HCT116 (cell line): Measurements from ENCODE around the gene USP12. TPM values are rescaled to one million over a fixed set of nuclear protein-coding genes. Genes with fewer than 3 reads are reported as not detected.

Experiments used
- ATAC-seq: fragments of 200-7000 bp; cut with Tn5 transposase; 2 replicates; pipeline ENCODE4 v1.9.1; 2020; ENCODE audit warnings: mild to moderate bottlenecking, moderate library complexity
- BruUV-seq: library from RNA; stranded (reverse); fragments of 400-500 nt; replicated peaks from 2 replicates; lab custom pipeline; 2021; lab: Mats Ljungman, UMichigan
- CTCF ChIA-PET: fragments of 300-600 bp; sonication (Branson Sonifier 250); formaldehyde crosslinking; loops from one replicate; lab custom pipeline; 2021; ENCODE audit warnings: antibody characterized with exemption; lab: Charles Lee
- POLR2A ChIA-PET: fragments of 300-600, 350-600 bp; sonication (Branson Sonifier 250); formaldehyde crosslinking; loops from one replicate; lab custom pipeline; 2021; ENCODE audit warnings: antibody characterized with exemption; lab: Charles Lee
- RAD21 ChIA-PET, 2 experiments: fragments of 300-600 bp; sonication (Branson Sonifier 250); formaldehyde crosslinking; loops; one replicate each; lab custom pipeline; 2023; ENCODE audit warnings: low total read pairs in 2 of 2; ENCODE audit not compliant: uncharacterized antibody in 2 of 2, unreplicated experiment in 2 of 2, low non-redundant PET in 1 of 2; lab: Charles Lee
- DNase-seq: peaks from one replicate; pipeline ENCODE4 v3.0.0-alpha.2; 2010; ENCODE audit warnings: low read depth, low spot score
- H2AFZ ChIP-seq: fragments of 200-600 bp; shearing (Covaris generic), sonication (generic); 2 replicates; pipeline ENCODE4 v1.6.1; 2017; ENCODE audit warnings: low read depth, mixed run types, mixed read lengths, antibody characterized with exemption, low read length; ENCODE audit not compliant: poor library complexity, severe bottlenecking
- H3K27ac ChIP-seq: 2 replicates; pipeline ENCODE4 v1.5.1; 2012; ENCODE audit warnings: low read depth, low read length
- H3K27me3 ChIP-seq: fragments of 200-600 bp; sonication (generic); 2 replicates; pipeline ENCODE4 v1.6.1; 2016; ENCODE audit warnings: mixed run types, low read length, mixed read lengths; ENCODE audit not compliant: insufficient read depth
- H3K36me3 ChIP-seq, 2 experiments: fragments of 200-500 bp in 1 of 2; fragments of 200-600 bp in 1 of 2; sonication (Bioruptor generic) in 1 of 2; sonication (generic) in 1 of 2; 2 replicates each; pipeline versions ENCODE4 v1.5.1 to v1.6.1; 2014 to 2016; ENCODE audit warnings: low read length in 2 of 2, inconsistent platforms in 1 of 2, mixed read lengths in 1 of 2, mixed run types in 1 of 2; ENCODE audit not compliant: insufficient read depth in 2 of 2, control insufficient read depth in 1 of 2
- H3K4me1 ChIP-seq, 2 experiments: fragments of 200-600 bp in 1 of 2; sonication (generic) in 1 of 2; 2 replicates each; pipeline versions ENCODE4 v1.5.1 to v1.6.1; 2012 to 2017; ENCODE audit warnings: low read length in 2 of 2, inconsistent platforms in 1 of 2, mild to moderate bottlenecking in 1 of 2, mixed read lengths in 1 of 2, mixed run types in 1 of 2, moderate library complexity in 1 of 2; ENCODE audit not compliant: insufficient read depth in 2 of 2, control insufficient read depth in 1 of 2
- H3K4me2 ChIP-seq: fragments of 200-600 bp; sonication (generic); 2 replicates; pipeline ENCODE4 v1.6.1; 2017; ENCODE audit warnings: mixed run types, low read length, mixed read lengths
- H3K4me3 ChIP-seq, 2 experiments: fragments of 200-600 bp in 1 of 2; sonication (generic) in 1 of 2; replicated peaks in 1 of 2; 2 replicates each; pipeline ENCODE4 v1.5.1; 2011 to 2016; ENCODE audit warnings: low read length in 2 of 2, control low read depth in 1 of 2, low read depth in 1 of 2, mild to moderate bottlenecking in 1 of 2, mixed read lengths in 1 of 2, mixed run types in 1 of 2
- H3K79me2 ChIP-seq: fragments of 200-600 bp; sonication (generic); 2 replicates; pipeline ENCODE4 v1.6.1; 2017; ENCODE audit warnings: mild to moderate bottlenecking, mixed run types, low read length, moderate library complexity, mixed read lengths; ENCODE audit not compliant: insufficient read depth
- H3K9ac ChIP-seq: fragments of 200-600 bp; sonication (generic); 2 replicates; pipeline ENCODE4 v1.6.1; 2016; ENCODE audit warnings: low read length, mixed read lengths
- H3K9me2 ChIP-seq: fragments of 200-600 bp; sonication (generic), shearing (Covaris generic); 2 replicates; pipeline ENCODE4 v1.6.1; 2017; ENCODE audit warnings: mixed run types, mild to moderate bottlenecking, moderate library complexity; ENCODE audit not compliant: insufficient read depth
- H3K9me3 ChIP-seq, 2 experiments: fragments of 200-500 bp in 1 of 2; fragments of 200-600 bp in 1 of 2; sonication (Bioruptor generic) in 1 of 2; sonication (generic) in 1 of 2; 2 replicates each; pipeline ENCODE4 v1.6.1; 2014 to 2017; ENCODE audit warnings: low read length in 2 of 2, mixed read lengths in 2 of 2, inconsistent platforms in 1 of 2, low read depth in 1 of 2, mild to moderate bottlenecking in 1 of 2, mixed run types in 1 of 2, moderate library complexity in 1 of 2; ENCODE audit not compliant: control insufficient read depth in 1 of 2, insufficient read depth in 1 of 2
- H4K20me1 ChIP-seq: fragments of 200-600 bp; sonication (generic), shearing (Covaris generic); 2 replicates; pipeline ENCODE4 v1.6.1; 2017; ENCODE audit warnings: mixed run types, mild to moderate bottlenecking, moderate library complexity; ENCODE audit not compliant: insufficient read depth
- ATF3 ChIP-seq: IDR thresholded peaks from 2 replicates; pipeline ENCODE4 v1.6.1; 2012
- CEBPB ChIP-seq: IDR thresholded peaks from 2 replicates; pipeline ENCODE4 v1.6.1; 2012; ENCODE audit warnings: low read depth
- EGR1 ChIP-seq: IDR thresholded peaks from 2 replicates; pipeline ENCODE4 v1.6.1; 2012; ENCODE audit warnings: low read depth
- ELF1 ChIP-seq: IDR thresholded peaks from 2 replicates; pipeline ENCODE4 v1.6.1; 2012; ENCODE audit warnings: low read depth, borderline replicate concordance
- FOSL1 ChIP-seq: IDR thresholded peaks from 2 replicates; pipeline ENCODE4 v1.6.1; 2012; ENCODE audit warnings: low read depth
- JUND ChIP-seq: IDR thresholded peaks from 2 replicates; pipeline ENCODE4 v1.6.1; 2012
- MAX ChIP-seq: IDR thresholded peaks from 2 replicates; pipeline ENCODE4 v1.6.1; 2012
- POLR2A ChIP-seq: IDR thresholded peaks from 2 replicates; pipeline ENCODE4 v1.7.0; 2011; ENCODE audit warnings: borderline replicate concordance; ENCODE audit not compliant: insufficient read depth, insufficient read length; ENCODE audit errors: extremely low read depth
- POLR2AphosphoS5 ChIP-seq: IDR thresholded peaks from 2 replicates; pipeline ENCODE4 v1.6.1; 2011; ENCODE audit warnings: mild to moderate bottlenecking, low read depth, low read length, moderate library complexity
- SIN3A ChIP-seq: IDR thresholded peaks from 2 replicates; pipeline ENCODE4 v1.6.1; 2012; ENCODE audit warnings: low read depth
- SRF ChIP-seq: IDR thresholded peaks from 2 replicates; pipeline ENCODE4 v1.6.1; 2012; ENCODE audit warnings: low read depth
- TCF7L2 ChIP-seq: IDR thresholded peaks from 2 replicates; pipeline ENCODE4 v1.7.0; 2011; ENCODE audit warnings: borderline replicate concordance, inconsistent platforms; ENCODE audit not compliant: insufficient read depth, insufficient read length; ENCODE audit errors: extremely low read depth
- ZFX ChIP-seq: fragments of 450-650 bp; IDR thresholded peaks from 2 replicates; pipeline ENCODE4 v1.6.1; 2017
- ZNF274 ChIP-seq: fragments of 200-500 bp; sonication (Bioruptor generic); IDR thresholded peaks from 2 replicates; pipeline ENCODE4 v1.6.1; 2014; ENCODE audit warnings: mild to moderate bottlenecking, low read depth, low read length, inconsistent platforms
- intact Hi-C: fragments of 100-400 bp; cut with micrococcal nuclease; formaldehyde crosslinking; loops from 2 replicates; pipeline ENCODE4 v1.10.0; 2022
- total RNA-seq: library from RNA; stranded (reverse); gene quantifications from one replicate; pipeline ENCODE4 v1.2.1, GENCODE V29; 2021; ENCODE audit not compliant: unreplicated experiment
- TF ChIP-seq, protein P1 (sequence below): IDR thresholded peaks from 2 replicates; pipeline ENCODE4 v1.6.1; 2011; ENCODE audit warnings: mild to moderate bottlenecking, low read length, moderate library complexity; ENCODE audit not compliant: insufficient replicate concordance; ENCODE audit errors: extremely low read depth
- TF ChIP-seq, protein P2 (sequence below), 3 experiments: fragments of 200-600 bp in 1 of 3; sonication (generic) in 1 of 3; IDR thresholded peaks in 2 of 3; conservative IDR thresholded peaks in 1 of 3; 2 replicates each; pipeline ENCODE4 v1.5.1; 2012 to 2017; ENCODE audit warnings: low read depth in 2 of 3, low read length in 2 of 3, antibody characterized with exemption in 1 of 3, borderline replicate concordance in 1 of 3, control low read depth in 1 of 3, mild to moderate bottlenecking in 1 of 3, mixed read lengths in 1 of 3, mixed run types in 1 of 3, moderate library complexity in 1 of 3; ENCODE audit not compliant: insufficient read depth in 1 of 3

Gene USP12
- total RNA-seq, 1 experiment from 2014 or later = 28.3 TPM

- ATAC-seq (no peak), DNase-seq (no peak)
- BruUV-seq = no TSS peak
- Histone ChIP-seq H3K9me3 (no peaks in the 10 kb centered on the region), H3K27ac (no peak overlapping the region), H2AFZ (no peak overlapping the region), H3K27me3 (no peaks in the 10 kb centered on the region), H3K4me1 (no peaks in the 10 kb centered on the region), H4K20me1 (peaks cover 7% of the 10 kb centered on the region; the same call in 1 of the 2 replicates), H3K36me3 (no peaks in the 10 kb centered on the region; a peak in 1 of 4 replicates), H3K9ac (no peak overlapping the region), H3K9me2 (no peaks in the 10 kb centered on the region), H3K4me2 (no peak overlapping the region), H3K4me3 (no peak overlapping the region), H3K79me2 (peaks cover 100% of the 10 kb centered on the region)
- no peak for TF ChIP-seq ATF3
- ChIA-PET POLR2A (no interaction called here), RAD21 (no interaction called here), CTCF (no interaction called here)
- intact Hi-C loops = no loop called here
Observed at GRCh38 chr13:27161980-27162379, 9.6 kb downstream of the USP12 start.

DNA sequence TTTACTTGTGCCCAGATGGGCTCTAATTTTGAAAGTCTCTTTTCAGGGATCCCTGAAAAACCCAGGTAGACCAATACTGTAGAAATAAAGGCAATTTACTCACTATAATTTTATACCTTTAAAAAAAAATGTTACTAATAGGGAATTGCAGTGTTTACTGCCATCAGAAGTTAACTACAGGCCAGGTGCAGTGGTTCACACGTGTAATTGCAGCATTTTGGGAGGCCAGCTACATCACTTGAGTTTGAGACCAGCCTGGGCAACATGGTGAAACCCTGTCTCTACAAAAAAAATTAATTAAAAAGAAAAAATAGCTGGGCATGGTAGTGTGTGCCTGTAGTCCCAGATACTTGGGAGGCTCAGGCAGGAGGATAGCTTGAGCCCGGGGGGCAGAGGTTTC is 10.2 kb downstream of the USP12 start:
- intact Hi-C loops = no loop called here
- CTCF ChIA-PET = no interaction called here
- Histone ChIP-seq H3K4me2 (no peak overlapping the region), H3K9me2 (no peaks in the 10 kb centered on the region), H3K9me3 (no peaks in the 10 kb centered on the region), H3K9ac (no peak overlapping the region), H3K4me1 (no peaks in the 10 kb centered on the region), H4K20me1 (peaks cover 7% of the 10 kb centered on the region; the same call in 1 of the 2 replicates), H3K4me3 (no peak overlapping the region), H3K79me2 (peaks cover 100% of the 10 kb centered on the region), H3K36me3 (no peaks in the 10 kb centered on the region; a peak in 1 of 4 replicates), H2AFZ (no peak overlapping the region), H3K27ac (no peak overlapping the region), H3K27me3 (no peaks in the 10 kb centered on the region)
- no TSS peak for BruUV-seq
- 0 out of 2 replicates have a peak, but pooled peaks have one; percentile 42 for ATAC-seq
- POLR2A ChIA-PET = no interaction called here
- no peak for DNase-seq
- RAD21 ChIA-PET = no interaction called here
- TF ChIP-seq CEBPB (no peak), ATF3 (no peak), TCF7L2 (no peak), POLR2A (no peak), EGR1 (no peak), SIN3A (no peak), JUND (no peak), ZFX (no peak), SRF (no peak), ZNF274 (no peak), FOSL1 (no peak), POLR2AphosphoS5 (no peak), MAX (no peak), ELF1 (no peak)
- TF ChIP-seq, protein P1, sequence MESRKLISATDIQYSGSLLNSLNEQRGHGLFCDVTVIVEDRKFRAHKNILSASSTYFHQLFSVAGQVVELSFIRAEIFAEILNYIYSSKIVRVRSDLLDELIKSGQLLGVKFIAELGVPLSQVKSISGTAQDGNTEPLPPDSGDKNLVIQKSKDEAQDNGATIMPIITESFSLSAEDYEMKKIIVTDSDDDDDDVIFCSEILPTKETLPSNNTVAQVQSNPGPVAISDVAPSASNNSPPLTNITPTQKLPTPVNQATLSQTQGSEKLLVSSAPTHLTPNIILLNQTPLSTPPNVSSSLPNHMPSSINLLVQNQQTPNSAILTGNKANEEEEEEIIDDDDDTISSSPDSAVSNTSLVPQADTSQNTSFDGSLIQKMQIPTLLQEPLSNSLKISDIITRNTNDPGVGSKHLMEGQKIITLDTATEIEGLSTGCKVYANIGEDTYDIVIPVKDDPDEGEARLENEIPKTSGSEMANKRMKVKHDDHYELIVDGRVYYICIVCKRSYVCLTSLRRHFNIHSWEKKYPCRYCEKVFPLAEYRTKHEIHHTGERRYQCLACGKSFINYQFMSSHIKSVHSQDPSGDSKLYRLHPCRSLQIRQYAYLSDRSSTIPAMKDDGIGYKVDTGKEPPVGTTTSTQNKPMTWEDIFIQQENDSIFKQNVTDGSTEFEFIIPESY = no peak
- TF ChIP-seq, protein P2, sequence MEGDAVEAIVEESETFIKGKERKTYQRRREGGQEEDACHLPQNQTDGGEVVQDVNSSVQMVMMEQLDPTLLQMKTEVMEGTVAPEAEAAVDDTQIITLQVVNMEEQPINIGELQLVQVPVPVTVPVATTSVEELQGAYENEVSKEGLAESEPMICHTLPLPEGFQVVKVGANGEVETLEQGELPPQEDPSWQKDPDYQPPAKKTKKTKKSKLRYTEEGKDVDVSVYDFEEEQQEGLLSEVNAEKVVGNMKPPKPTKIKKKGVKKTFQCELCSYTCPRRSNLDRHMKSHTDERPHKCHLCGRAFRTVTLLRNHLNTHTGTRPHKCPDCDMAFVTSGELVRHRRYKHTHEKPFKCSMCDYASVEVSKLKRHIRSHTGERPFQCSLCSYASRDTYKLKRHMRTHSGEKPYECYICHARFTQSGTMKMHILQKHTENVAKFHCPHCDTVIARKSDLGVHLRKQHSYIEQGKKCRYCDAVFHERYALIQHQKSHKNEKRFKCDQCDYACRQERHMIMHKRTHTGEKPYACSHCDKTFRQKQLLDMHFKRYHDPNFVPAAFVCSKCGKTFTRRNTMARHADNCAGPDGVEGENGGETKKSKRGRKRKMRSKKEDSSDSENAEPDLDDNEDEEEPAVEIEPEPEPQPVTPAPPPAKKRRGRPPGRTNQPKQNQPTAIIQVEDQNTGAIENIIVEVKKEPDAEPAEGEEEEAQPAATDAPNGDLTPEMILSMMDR (IDR thresholded peaks at IDR 0.05 in 2 of 3, conservative IDR thresholded peaks at IDR 0.05 in 1 of 3; ENCODE audit: borderline replicate concordance in 1 of 3, insufficient read depth in 1 of 3, low read depth in 2 of 3, low read length in 2 of 3) = no peak
